Right lobe of liver (tissue), 6 donors: ENCODE results near the gene BCAP31. TPM values are rescaled to one million over a fixed set of nuclear protein-coding genes. Genes with fewer than 3 reads are reported as not detected.
"Not testable (repeated sequence)": the region's sequence is repeated elsewhere in the genome, so short reads cannot be mapped to it uniquely, and the experiment has no call there.

Experiments
- ATAC-seq, 4 donors: fragments of 200-7000 bp; cut with Tn5 transposase; one replicate each; pipeline ENCODE4 v1.9.1; 2020; ENCODE audit warnings: mild to moderate bottlenecking in 4 of 4, moderate library complexity in 4 of 4
- DNase-seq, 3 donors: peaks; one replicate each; pipeline ENCODE4 v3.0.0-alpha.2; 2020
- H3K27ac ChIP-seq, 3 donors: fragments of 200-600 bp; one replicate each; pipeline ENCODE4 v1.8.0; 2022
- H3K27me3 ChIP-seq, 2 donors: fragments of 200-600 bp; one replicate each; pipeline ENCODE4 v1.8.0; 2022
- H3K36me3 ChIP-seq, 4 donors: fragments of 200-600 bp; sonication (generic) in 1 of 4; one replicate each; pipeline versions ENCODE4 v1.5.1 to v1.8.0; 2017 to 2022; ENCODE audit warnings: control low read depth in 1 of 4
- H3K4me1 ChIP-seq, 4 donors: fragments of 200-600 bp; sonication (generic) in 1 of 4; one replicate each; pipeline versions ENCODE4 v1.5.1 to v1.8.0; 2017 to 2022; ENCODE audit warnings: control low read depth in 1 of 4
- H3K4me3 ChIP-seq, 3 donors: fragments of 200-600 bp; one replicate each; pipeline ENCODE4 v1.8.0; 2022
- H3K9me3 ChIP-seq, 4 donors: fragments of 200-600 bp; sonication (generic) in 1 of 4; one replicate each; pipeline versions ENCODE4 v1.5.1 to v1.8.0; 2017 to 2022; ENCODE audit warnings: control low read depth in 1 of 4
- CTCF ChIP-seq, 4 donors: fragments of 200-600 bp in 3 of 4; fragments of 450-650 bp in 1 of 4; IDR thresholded peaks; one replicate each; pipeline versions ENCODE4 v1.5.1 to v1.8.0; 2016 to 2022; ENCODE audit warnings: antibody characterized with exemption in 4 of 4, mild to moderate bottlenecking in 2 of 4
- POLR2A ChIP-seq: fragments of 450-650 bp; IDR thresholded peaks from one replicate; pipeline ENCODE4 v1.6.1; 2017; ENCODE audit warnings: antibody characterized with exemption, mild to moderate bottlenecking
- WGBS: methylation state at CpG from one replicate; pipeline ENCODE4 v1.1.6; 2018; ENCODE audit warnings: low coverage, low lambda C conversion rate; ENCODE audit not compliant: insufficient coverage; ENCODE audit errors: missing lambda C conversion rate; 5-methylcytosine and 5-hydroxymethylcytosine counted together
- intact Hi-C, 2 donors: fragments of 100-400 bp; cut with DNase I; formaldehyde crosslinking; loops; one replicate each; pipeline versions ENCODE4 v1.11.2 to v1.14.1; 2022
- total RNA-seq, 6 experiments: library from RNA; depleted of rRNA in 2 of 6; stranded (reverse); fragments of >200 nt in 2 of 6; fragmentation: NEBNext Ultra II Directional in 3 of 6; extraction: Animal tissue kit (Norgen Biotek cat#: 25700) in 3 of 6; gene quantifications; one replicate each; pipeline versions ENCODE4 v1.1.0 to v1.2.4, GENCODE V29; 2016 to 2023
- donor health status: DM: no; HTN: yes; CAD: no.
- donor health status: DM: no; HTN: no; CAD: no.
- donor health status: DM: no; HTN: no; CAD: no.
- donor health status: DM: no; HTN: yes; CAD: no.
- donor health status: DM: no; HTN: yes; CAD: no.

BCAP31 gene
- total RNA-seq, 6 experiments from 2014 or later, result 100 to 126 (median 107) TPM

- H3K36me3 ChIP-seq, result no peaks in the 10 kb centered on the region
- intact Hi-C loops, result no loop called here
- no peaks in the 10 kb centered on the region for H3K9me3 ChIP-seq
- H3K27me3 ChIP-seq, result no peaks in the 10 kb centered on the region
- 44% methylated on average over 3 of the region's 3 CpGs for WGBS
- H3K27ac ChIP-seq, result no peak overlapping the region
- ATAC-seq, result no peak
- TF ChIP-seq POLR2A (no peak), CTCF (IDR thresholded peaks at IDR 0.05) (no peak)
- H3K4me3 ChIP-seq, result no peak overlapping the region
- no peaks in the 10 kb centered on the region for H3K4me1 ChIP-seq
- DNase-seq, result no peak
These were observed 22.2 kb upstream of the BCAP31 start for GRCh38 chrX:153746359-153746758.

- intact Hi-C loops, H3K27ac ChIP-seq, ATAC-seq, H3K9me3 ChIP-seq, H3K4me3 ChIP-seq, H3K36me3 ChIP-seq, DNase-seq, H3K27me3 ChIP-seq, H3K4me1 ChIP-seq: not testable (repeated sequence)
- 43% methylated on average over 6 of the region's 12 CpGs for WGBS
These were observed 20.9 kb upstream of the BCAP31 start for GRCh38 chrX:153745067-153745433.

- intact Hi-C loops, result no loop called here
- H3K4me3 ChIP-seq, result no peak overlapping the region
- H3K36me3 ChIP-seq, result no peaks in the 10 kb centered on the region
- H3K9me3 ChIP-seq, result no peaks in the 10 kb centered on the region
- H3K27ac ChIP-seq, result no peak overlapping the region
- no peak for TF ChIP-seq CTCF (IDR thresholded peaks at IDR 0.05)
- H3K4me1 ChIP-seq, result no peaks in the 10 kb centered on the region
- no peaks in the 10 kb centered on the region for H3K27me3 ChIP-seq
- peak in 1 of 3 donors; percentile 21 for DNase-seq
- 26% methylated on average over 16 of the region's 38 CpGs for WGBS
- no peak for ATAC-seq
These were observed 20.3 kb upstream of the BCAP31 start for GRCh38 chrX:153744210-153745066.

GRCh38 chrX:153743468-153744209 is 19.5 kb upstream of the BCAP31 start:
- DNase-seq, result peak in 1 of 3 donors; percentile 49
- H3K4me3 ChIP-seq, H3K36me3 ChIP-seq, H3K27ac ChIP-seq, intact Hi-C loops, H3K4me1 ChIP-seq, H3K27me3 ChIP-seq, ATAC-seq, H3K9me3 ChIP-seq: not testable (repeated sequence)
- 40% methylated on average over 2 of the region's 35 CpGs for WGBS

- H3K27me3 ChIP-seq, H3K4me3 ChIP-seq, ATAC-seq, DNase-seq, H3K9me3 ChIP-seq, H3K4me1 ChIP-seq, intact Hi-C loops, H3K36me3 ChIP-seq, H3K27ac ChIP-seq: not testable (repeated sequence)
- 74% methylated on average over 6 of the region's 32 CpGs for WGBS
These were observed 18.7 kb upstream of the BCAP31 start for GRCh38 chrX:153742796-153743467.

GRCh38 chrX:153742111-153742510 is 17.9 kb upstream of the BCAP31 start:
- H3K4me3 ChIP-seq, H3K9me3 ChIP-seq, H3K4me1 ChIP-seq, ATAC-seq, H3K27ac ChIP-seq, intact Hi-C loops, H3K36me3 ChIP-seq, DNase-seq, H3K27me3 ChIP-seq: not testable (repeated sequence)
- WGBS, result 80% methylated on average over 1 of the region's 14 CpGs
